HG03342 (cell line): ENCODE results near the gene INAVA.

Experiments
- ATAC-seq: cut with Tn5 transposase; IDR thresholded peaks from one replicate; pipeline ENCODE4 v1.9.1; 2021; ENCODE audit warnings: mild to moderate bottlenecking, moderate library complexity; ENCODE audit not compliant: unreplicated experiment

Gene INAVA

DNA sequence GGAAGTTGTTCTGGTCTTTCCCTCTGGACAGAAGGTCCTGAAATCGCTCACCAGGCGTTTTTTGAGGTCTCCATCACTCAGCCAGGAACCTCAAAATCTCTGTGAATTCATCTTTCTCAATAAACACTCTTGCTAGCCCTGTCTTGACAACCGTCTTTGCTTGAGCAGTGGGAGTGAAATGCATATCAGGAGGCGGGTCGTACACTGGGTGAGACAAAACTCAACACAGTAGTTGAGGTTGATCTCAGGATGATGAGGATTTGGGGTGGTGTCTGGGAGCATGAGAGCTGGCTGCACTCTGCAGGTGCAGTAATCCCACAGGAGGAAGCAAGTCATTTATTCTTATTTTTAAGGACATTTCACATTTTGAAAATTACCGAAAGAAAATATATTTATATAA is 20.0 kb upstream of the INAVA start:
- ATAC-seq = no peak

DNA sequence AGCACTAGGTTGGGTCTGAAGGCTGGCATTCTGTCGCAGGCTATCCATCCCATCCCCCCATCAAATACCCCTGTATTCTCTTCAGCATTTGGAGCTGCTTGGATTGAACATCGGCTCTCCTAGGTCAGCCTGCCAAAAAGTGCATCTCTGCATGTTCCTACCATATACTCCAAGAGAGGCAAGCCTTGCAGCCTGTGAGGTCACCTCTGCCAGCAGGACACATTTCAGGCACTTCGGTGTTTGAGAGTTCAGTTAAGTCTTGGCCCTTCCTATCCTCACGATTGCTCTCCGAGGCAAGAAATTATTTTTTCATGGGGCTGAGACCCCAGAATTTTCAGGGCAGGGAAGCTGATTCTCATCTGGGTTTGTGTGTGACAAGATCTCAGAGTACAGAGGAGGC is 19.3 kb upstream of the INAVA start:
- ATAC-seq = no peak

DNA sequence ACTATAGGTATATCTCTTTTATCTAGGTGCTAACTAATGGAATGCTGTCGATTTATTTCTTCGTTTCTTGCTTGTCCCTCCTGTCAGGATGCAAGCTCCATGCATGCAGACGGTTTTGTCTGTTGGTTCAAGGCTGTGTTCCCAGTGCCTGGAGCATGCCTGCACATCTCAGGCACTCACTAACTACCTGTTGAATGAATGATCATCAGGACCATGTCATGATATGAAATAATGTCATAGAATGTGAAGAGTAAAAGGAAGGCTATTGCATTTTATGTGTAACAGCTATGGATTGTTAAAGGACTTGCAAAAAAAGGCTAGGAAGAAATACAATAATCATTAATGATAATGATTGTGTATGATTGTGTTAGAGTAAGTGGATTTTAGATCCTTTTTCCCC is 17.7 kb upstream of the INAVA start:
- ATAC-seq = no peak

DNA sequence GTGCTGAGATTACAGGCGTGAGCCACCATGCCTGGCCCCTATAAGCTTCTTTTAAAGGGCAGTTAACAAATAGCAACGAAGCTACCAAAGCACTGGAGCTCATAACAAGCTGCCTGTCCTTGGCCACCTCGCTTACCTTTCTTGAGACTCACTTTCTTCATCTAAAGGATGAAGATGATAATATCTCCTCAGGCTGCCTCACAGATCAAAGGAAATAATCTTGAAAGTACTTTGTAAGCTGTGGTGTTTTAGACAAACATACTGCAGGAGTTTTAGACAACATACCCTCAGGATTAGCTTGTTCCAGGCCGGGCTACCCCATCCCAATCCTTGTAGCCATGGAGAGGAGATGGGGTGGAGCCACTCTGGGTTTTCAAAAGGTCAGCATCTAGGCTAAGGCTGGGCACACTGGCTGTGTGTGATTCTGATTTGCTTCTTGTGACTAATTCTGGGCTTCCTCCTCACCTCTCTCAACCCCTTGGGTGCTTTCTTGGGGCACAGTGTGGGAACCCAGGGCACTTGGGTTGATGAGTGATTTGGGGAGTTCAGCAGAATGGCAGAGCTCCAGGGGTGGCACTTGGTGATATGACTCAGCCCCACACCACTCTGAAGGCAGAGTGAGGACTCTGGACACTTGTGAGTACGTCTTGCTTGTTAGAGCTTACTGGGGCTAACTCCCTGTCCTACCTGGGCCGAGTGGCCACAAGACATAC is 16.7 kb upstream of the INAVA start:
- ATAC-seq = peak; percentile 67

DNA sequence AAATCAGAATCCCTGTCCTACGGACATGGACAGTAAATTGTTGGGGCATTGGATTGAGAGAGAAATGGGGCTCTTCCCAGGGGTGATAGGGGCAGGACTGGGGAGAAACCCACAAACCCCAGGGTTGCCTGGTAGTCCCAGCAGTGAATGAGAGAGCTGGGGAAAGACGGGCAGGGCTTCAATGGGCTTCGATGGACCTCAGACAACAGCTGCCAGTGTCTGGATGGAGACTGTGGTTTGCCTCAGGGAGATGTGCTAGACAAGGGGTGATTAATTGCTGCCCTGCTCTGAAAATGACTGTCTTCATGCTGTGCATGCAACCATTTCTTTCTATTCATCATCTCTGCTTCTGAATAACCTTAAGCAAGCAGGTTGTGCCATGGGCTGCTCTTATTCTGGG is 14.5 kb upstream of the INAVA start:
- ATAC-seq = no peak

DNA sequence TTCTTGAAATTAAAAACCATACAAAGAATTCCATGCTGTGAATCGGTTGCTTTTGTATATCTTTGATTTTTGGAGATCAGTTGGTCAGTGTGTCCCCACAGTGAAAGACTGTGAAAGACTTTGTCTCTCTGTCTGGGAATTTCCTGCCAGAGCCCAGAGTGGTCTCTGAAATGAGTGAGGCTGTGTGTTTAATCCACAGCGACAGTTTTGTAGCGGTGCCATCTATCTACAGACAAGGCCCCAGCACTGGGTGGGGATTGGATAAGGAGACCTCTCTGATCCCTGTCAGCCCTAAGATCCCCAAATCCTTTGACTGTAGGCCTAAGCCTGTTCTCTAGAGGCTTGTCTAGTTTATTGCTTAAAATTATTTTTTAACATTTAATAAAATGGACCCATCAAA is 11.6 kb upstream of the INAVA start:
- ATAC-seq = no peak

DNA sequence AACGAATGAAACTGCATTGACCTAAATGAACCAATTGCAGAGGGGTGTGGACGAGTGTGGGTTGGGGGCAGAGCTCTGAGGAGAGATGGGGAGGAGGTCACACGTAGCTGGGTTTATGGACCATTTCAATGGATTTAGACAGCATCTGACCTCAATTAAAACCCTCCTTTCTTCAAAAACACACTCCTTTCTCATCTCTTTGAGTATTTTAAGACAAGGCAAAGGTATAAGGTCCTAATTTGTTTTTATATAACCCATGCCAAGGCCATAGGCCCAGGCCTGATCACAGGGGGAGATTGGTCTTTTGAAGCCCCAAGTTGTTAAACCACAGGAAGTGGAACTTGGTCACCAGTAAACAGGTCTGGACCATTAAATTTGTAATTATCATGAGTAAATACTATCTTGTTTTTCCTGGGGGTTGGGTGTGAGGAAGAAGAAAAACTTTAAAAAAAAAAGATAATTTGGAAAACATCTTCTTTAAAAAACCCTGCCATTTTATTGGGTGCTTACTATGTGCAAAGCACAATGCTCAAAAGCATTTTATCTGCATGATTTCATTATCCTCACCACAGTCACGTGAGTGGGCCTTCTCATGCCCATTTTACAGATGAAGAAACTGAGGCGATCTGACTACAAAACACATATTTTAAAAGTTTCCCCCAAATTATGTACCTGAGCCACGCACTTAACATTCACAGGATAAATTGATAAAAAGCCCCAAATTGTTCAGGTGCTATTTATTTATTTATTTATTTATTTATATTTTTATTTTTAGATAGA is 8.9 kb upstream of the INAVA start:
- ATAC-seq = no peak

DNA sequence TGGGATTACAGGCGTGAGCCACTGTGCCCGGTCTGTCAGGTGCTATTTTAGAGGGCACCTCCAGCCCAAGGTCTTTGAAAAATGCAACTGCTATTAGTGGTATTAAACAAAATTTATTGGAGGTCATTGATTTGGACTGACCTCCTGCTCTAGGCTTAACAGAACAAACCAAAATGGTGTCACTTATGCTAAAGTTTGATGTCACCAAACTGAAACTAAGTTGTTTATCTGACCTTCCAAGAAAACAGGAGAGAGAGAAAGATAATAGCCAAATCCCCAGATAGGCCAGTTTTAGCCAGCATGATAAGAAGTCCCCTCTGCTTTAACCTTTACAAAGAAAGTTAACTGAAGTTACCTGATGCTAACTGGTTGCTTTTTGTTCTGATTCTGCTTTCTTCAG is 8.1 kb upstream of the INAVA start:
- no peak for ATAC-seq

DNA sequence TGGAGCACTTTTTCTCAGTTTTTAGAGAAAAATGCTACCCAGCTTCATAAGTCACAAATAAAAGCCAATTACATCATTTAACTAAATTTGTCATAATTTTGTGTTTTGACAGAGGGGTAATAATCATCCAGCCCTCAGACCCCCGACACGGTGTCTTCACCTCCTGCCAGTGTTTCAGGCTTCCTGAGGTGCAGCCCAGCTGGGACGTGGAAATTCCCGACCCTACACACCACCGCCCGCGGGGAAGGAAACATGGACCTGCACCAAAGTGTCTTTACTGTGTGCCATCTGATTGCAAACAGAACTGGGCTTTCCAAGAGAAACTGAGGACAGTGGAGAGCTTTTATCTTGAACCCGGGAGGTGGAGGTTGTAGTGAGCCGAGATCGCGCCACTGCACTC is 7.7 kb upstream of the INAVA start:
- ATAC-seq = no peak

DNA sequence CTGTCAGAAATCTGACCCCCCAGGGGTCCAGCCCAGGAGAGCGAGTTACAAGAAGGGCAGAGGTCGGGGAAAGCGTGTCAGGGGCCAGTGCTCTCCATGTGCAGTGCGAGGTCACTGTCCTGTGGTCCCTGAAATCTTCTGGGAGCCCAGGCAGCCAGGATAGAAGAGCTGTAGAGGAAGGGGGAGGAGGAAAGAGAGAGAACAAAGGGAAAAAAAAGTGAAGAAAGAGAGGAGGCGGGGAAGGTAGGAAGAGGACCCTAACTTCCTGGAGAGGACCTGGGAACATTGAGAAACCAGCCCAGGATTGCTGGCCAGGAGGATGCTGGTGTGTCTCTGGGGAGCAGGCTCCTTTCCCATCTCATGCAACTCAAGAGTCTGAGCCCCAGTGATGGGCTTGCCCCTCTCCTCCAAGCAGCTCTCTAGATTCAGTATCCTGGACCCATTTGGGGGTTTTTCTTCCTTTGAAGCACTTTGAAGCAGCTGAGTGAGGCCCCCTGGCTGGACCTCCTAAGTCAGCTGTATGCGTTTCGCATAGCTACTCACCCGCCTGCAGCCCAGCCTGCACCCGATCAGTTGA is 6.8 kb upstream of the INAVA start:
- ATAC-seq = no peak

DNA sequence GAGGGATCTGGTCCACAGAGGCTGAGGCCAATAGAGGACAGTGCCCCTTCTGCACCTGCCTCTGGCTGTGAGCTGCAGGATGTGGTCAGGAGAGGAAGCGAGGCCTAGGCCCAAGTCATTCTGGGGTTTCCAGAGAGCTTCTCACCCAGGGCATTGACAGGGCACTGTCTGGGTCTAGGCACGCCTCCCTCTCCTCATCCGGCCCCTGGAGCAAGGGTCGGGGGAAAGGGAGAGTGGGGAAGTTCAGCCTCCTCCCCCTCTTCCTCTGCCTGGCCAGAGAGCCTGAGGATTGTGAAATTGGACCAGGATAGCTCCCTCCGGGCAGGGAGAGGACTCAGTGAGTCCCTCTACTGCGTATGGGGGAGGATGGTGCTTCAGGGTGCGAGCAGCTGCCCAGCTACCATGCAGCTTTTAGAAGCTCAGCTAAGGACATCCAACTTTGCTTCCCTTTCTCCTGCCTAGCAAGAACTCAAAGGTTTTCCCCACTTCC is 6.3 kb upstream of the INAVA start:
- ATAC-seq = peak; percentile 89

DNA sequence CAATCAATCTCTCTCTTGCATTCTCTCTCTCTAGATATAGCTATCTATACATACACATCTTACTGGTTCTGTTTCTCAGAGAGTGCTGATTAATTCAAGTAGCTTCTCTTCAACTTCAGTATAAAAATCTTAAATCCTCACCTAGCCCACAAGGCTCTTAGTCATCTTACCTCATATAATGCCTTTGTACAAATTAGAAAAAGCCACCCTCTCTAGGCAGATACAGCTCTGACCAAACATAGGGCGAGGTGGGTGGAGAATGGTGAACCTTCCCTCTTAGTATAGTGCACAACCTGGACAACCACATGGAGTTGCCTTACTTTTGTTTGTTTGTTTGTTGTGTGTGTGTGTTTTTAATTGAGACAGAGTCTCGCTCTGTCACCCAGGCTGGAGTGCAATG is 5.1 kb upstream of the INAVA start:
- ATAC-seq = no peak

DNA sequence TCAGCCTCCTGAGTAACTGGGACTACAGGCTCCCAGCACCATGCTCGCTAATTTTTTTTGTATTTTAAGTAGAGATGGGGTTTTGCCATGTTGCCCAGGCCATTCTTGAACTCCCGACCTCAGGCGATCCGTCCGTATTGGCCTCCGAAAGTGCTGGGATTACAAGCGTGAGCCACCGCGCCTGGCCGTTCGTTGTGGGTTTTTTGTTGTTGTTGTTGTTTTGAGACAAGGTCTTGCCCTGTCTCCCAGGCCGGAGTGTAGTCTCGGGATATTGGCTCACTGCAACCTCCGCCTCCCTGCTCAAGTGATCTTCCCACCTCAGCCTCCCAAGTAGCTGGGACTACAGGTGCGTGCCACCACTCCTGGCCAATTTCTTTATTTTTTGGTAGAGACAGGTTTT is 4.7 kb upstream of the INAVA start:
- ATAC-seq = no peak

DNA sequence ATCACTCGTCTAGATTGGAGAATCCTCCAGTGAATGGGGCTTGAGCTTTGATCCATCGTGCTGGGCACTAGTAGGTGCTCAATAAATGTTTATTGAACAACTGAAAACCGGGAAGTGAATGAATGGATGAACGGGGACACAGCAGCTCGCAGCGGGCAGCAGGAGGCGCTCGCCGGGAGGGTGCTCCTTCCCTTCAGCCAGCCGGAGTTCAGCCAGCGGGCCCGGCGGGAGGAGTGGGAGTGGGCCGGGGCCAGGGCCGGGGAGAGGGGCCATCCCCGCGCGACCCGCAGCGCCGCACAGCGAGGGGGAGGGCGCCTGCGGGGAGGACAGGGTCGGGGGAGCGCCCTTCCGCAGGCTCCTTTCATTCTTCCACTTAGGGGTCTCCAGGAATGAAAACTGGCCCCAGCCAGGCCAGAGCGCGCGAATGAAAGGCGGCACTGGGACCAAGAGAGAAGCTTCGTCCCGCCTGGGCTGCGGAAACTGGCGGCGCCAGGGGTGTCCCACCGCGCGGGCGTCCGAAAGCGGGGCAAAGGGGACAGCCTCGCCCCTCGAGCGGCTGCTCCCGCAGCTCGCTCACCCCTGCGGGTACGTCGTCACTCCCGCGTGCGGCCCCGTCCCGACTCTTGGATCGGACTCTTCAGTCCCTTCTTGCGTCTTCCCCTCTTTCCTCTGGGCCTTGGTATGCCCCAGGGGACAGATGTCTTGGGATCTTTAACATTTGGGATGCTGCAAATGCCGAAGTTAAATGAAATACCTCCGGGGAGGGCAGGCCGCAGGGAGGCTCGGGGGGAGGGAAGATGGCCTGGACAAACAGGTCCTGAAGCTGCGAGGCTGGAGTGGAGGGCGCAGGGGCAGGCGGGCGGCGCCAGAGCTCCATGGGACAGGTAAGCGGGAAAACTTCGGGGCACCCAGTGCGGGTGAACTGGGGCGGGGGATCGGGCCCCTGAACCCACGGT is 3.6 kb upstream of the INAVA start:
- no peak for ATAC-seq

DNA sequence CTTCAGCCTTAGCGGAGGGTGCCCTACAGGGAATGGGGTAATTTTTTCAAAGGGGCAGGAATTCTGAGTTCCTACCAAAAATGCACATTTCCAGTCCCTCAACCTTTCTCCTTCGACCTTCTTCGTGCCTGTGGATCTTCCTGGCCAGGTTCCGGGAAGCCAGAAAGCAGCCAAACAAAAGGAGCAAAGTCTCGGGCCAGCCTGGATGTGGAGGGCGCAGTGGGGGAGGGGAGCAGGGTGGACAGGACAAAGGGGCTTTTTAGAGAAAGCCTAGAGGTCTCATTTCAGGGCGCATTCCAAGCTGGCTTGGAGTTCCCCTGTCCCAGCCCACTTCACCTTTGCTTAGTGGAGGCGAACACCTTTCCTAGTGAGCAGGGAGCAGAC is 2.9 kb upstream of the INAVA start:
- no peak for ATAC-seq

DNA sequence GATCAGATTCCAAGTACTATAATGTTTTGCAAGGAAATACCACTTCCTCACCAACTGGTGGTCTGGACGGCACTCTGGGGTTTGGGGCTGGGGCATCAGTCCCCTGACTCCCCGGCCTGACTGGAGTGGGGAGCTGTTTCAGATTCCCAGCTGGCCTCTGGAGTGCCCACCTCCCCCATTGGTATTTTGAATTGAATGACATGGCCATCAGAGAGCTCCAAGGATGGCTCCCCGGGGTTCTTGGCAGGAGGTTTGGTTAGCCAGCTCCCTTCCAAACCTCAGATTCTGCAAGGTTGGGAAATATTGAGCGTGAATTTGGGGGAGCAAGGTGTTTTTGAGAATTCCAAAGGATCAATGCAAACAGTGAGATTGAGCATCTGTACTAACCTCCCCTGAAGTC is 2.2 kb upstream of the INAVA start:
- no peak for ATAC-seq

DNA sequence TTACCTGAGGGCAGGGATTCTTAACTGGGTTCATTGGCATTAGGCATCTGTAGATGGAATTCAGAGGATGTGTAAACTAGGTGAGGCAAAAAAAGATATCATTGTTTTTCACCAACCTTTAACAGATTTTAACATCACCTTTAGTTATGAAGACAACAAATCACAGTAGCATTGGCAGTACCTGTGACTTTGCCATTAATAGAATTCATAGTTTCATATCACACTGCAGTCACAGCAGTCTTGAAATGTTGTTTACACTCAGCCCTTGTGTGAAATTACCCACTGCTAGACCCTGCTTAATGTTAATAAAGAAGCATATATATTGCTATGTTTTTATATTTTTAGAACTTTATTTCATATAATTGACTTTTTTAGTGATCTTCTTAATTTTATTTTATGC is 1.7 kb upstream of the INAVA start:
- no peak for ATAC-seq

DNA sequence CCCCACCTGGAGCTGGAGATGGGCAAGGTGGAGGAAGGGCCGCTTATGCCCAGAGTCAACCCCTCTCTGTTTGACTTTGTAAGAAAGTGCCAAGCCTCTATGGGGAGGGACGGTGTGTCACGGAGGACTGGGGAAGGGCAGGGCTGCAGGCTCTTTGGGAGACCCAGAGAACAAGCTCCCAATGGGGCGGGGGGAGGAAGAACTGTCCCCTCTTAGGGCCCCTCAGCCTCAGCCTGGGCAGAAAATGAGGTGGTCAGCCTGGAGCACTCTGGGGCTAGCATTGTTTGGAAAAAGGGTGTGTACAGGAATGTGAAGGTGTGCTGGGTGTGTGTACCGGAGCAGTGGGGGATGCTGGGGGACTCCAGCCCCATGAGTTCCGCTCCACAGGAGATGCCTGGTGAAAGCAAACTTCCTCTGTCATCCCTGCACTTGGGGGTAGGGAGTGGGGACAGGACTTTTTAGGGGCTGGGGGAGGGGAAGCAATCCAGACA is 1.2 kb upstream of the INAVA start:
- ATAC-seq = no peak

DNA sequence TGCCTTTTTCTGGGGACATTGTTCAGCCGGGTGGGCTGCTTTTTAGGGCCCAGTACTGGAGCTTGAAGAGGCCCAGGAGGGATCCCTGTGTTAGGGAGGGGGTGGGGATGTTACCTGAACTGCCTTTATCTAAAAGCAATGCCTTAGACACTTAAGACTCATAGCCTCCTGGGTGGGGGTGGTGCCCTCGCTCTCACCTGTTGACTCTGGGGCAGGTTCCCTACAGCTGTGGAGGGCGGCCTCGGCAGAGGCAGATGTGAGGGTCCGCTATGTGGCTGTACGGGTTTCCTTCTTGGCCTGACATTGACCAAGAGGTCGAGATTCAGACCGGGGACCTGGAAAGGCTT is 716 bp downstream of the INAVA start:
- ATAC-seq = no peak

DNA sequence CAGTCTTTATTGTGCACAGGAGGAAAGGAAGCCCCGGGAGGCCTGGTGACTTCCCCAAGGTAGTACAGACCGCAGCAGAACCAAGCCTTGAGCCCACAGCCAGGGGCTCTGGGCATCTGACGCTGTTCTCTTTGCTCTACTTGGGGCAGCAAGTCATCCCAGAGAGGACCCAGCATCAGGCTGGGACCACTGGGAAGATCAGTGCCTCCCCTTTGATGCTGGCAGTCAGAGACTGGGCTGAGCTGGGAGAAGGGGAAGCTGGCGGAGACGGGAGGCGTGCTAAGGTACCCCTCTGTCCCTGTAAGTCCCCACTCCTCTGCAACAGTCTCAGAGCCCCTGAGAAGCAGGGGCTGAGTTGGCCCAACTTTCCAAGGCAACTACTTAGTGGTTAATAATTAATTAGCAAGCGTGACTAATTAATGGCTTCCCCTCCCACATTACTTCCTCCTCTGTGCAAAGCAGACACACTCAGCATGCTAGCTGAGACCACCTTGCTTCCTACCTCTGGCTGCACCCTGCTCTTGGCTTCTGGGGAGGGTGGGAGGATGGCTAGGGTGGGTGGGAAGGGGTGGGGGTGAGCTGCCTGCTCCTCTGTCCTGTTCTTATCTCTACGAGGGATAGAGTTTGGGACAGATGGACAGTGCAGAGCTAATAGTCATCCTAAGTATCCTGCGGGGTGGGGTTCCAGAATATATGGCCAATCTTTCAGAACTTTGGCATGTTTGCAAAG is 1.3 kb downstream of the INAVA start:
- peak; percentile 54 for ATAC-seq
